Measurements from ENCODE around the gene RING1. TPM values are rescaled to one million over a fixed set of nuclear protein-coding genes. Genes with fewer than 3 reads are reported as not detected.

RING1 gene
- total and polyA plus RNA-seq, 10 of the 15 experiments (the other 5 are each of a cell fraction or from before 2014, with no cell fraction given): 2.0 to 27.2 (median 15.8) TPM

- TF ChIP-seq TAF1 (IDR thresholded peaks at IDR 0.05; ENCODE audit: borderline replicate concordance, low read depth, low read length) (peak; percentile 77; the same call in 1 of the 2 replicates), RELA (IDR thresholded peaks at IDR 0.05; ENCODE audit: borderline replicate concordance, partially characterized antibody) (peak; percentile 16), SMAD1 (IDR thresholded peaks at IDR 0.05; ENCODE audit: low read depth, partially characterized antibody) (peak; percentile 31), MXI1 (IDR thresholded peaks at IDR 0.05; ENCODE audit: low read depth, low read length) (peak; percentile 22; the same call in 1 of the 2 replicates), EP300 (IDR thresholded peaks at IDR 0.05; ENCODE audit: borderline replicate concordance in 1 of 2, control insufficient read depth in 1 of 2, low read depth in 2 of 2, low read length in 2 of 2) (no peak), BRCA1 (IDR thresholded peaks at IDR 0.05; ENCODE audit: low read depth, low read length) (peak; percentile 29; the same call in 1 of the 2 replicates), POLR2AphosphoS2 (IDR thresholded peaks at IDR 0.05; ENCODE audit: low read depth, low read length) (peak; percentile 74; the same call in 1 of the 2 replicates), YY1 (IDR thresholded peaks at IDR 0.05; ENCODE audit: low read depth, low read length) (peak; percentile 96), SRF (IDR thresholded peaks at IDR 0.05; ENCODE audit: low read depth in 2 of 2, low read length in 2 of 2) (0 out of 4 replicates have a peak, but pooled peaks of 1 of the 2 experiments have one; percentile 17), SMAD5 (IDR thresholded peaks at IDR 0.05; ENCODE audit: low read depth) (peak; percentile 63), EED (IDR thresholded peaks at IDR 0.05; ENCODE audit: low read depth) (peak; percentile 18; the same call in 1 of the 2 replicates), ELK1 (IDR thresholded peaks at IDR 0.05; ENCODE audit: low read depth, low read length) (peak; percentile 69), ZBTB11 (CRISPR knock-in tag; IDR thresholded peaks at IDR 0.05) (peak; percentile 21; the same call in 1 of the 2 replicates), IKZF1 (conservative IDR thresholded peaks at IDR 0.05) (peak; percentile 94), MLLT1 (IDR thresholded peaks at IDR 0.05) (0 out of 2 replicates have a peak, but pooled peaks have one; percentile 45), CREM (IDR thresholded peaks at IDR 0.05; ENCODE audit: low read depth) (peak; percentile 97), CHD1 (IDR thresholded peaks at IDR 0.05; ENCODE audit: low read depth, low read length) (0 out of 2 replicates have a peak, but pooled peaks have one; percentile 73), HSF1 (IDR thresholded peaks at IDR 0.05; ENCODE audit: low read depth, low read length) (no peak), ATF7 (IDR thresholded peaks at IDR 0.05; ENCODE audit: low read depth) (peak; percentile 71), YBX1 (IDR thresholded peaks at IDR 0.05) (no peak), CBX5 (IDR thresholded peaks at IDR 0.05; ENCODE audit: low read depth) (no peak), PAX8 (IDR thresholded peaks at IDR 0.05) (no peak)
Measured at GRCh38 chr6:33208091-33208967, at the start of gene RING1 (continued).
